ENCODE results near the gene TNFAIP8L3. TPM values are rescaled to one million over a fixed set of nuclear protein-coding genes. Genes with fewer than 3 reads are reported as not detected.

TNFAIP8L3 gene
- total RNA-seq = 44.4 and 48.0 TPM in 2 replicates

DNA sequence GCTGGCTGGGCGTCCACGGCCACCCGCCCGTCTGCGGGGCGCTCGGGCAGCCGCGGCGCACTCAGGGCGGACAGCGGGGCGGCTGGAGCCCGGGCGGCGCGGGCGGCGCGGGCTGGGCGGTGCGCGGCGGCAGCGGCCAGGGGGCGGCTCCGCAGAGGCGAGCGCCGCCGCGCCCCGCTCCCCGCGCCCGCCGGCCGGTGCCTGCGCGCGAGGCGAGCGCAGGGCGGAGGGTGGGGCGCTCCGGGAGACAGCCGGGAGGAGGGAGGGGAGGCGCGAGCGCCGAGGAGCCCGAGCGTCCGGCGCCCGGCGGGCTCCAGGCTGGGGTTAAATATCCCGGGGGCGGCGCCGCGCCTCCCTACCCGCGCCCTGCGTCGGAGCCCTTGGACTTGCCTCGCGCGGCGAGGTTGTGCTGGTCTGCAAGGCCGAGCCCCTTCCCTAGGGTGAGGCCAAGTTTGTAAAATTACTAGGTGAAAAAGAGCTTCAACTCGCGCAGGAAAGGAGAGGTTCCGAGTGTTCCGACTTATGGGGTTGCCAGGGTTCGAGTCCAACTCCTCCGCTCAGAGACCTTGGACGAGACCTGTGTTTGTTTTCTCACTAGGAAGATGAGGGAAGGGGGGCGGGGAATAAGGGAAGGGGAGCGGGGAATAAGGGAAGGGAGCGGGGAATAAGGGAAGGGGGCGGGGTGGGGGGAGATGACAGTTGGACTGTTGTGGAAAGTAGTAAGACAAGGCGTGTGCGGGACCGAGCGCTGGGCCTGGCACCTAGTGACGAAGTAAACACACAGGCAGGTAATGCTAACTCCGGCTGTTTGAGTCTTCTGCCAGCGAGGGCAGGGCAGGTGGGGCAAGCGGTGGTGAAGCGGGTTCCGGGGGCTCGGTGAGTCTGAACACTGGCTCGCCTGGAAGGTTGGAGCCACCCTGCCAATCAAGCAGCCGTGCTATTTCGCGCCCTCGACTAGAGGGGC lies at the start of gene TNFAIP8L3:
TNFAIP8L3 (minus strand) TSS at position 301 of the 964 bp plus-strand sequence. CDS start 311 bp downstream, outside the sequence.

Other genes with a start within 250 kb of the TNFAIP8L3 start
- gene AP4E1, start 186.2 kb downstream of the TNFAIP8L3 start, total RNA-seq = 7.0 and 8.0 TPM in 2 replicates
- not detected in 2 replicates for gene CYP19A1, start 243.7 kb upstream of the TNFAIP8L3 start, total RNA-seq
- gene GLDN, start 246.7 kb upstream of the TNFAIP8L3 start, total RNA-seq = not detected in 2 replicates